MM.1S (cell line): ENCODE results near the gene GTPBP3.

ENCODE experiments used
- CTCF ChIP-seq: fragments of 300-600 bp; sonication (generic); IDR thresholded peaks from 2 replicates; pipeline ENCODE4 v1.5.1; 2016; ENCODE audit warnings: antibody characterized with exemption, low read length, mixed read lengths
- EZH2 ChIP-seq: fragments of 300-600 bp; sonication (generic); optimal IDR thresholded peaks from 2 replicates; pipeline ENCODE3; 2017; ENCODE audit warnings: low read depth, mild to moderate bottlenecking, antibody characterized with exemption, low read length, mixed read lengths

- no peak for TF ChIP-seq CTCF
- TF ChIP-seq EZH2: no peak
Measured at GRCh38 chr19:17347877-17348276, 10.5 kb downstream of the GTPBP3 start.
